Uterus (tissue), 4 donors: ENCODE data around the gene PEAK1. TPM values are rescaled to one million over a fixed set of nuclear protein-coding genes. Genes with fewer than 3 reads are reported as not detected.

Experiments used
- DNase-seq, 2 donors: peaks; one replicate each; pipeline ENCODE4 v3.0.0-alpha.2; 2019 to 2020
- H3K27ac ChIP-seq, 2 donors: fragments of 200-600 bp; sonication (generic); 1 replicate in 1 of 2; 2 replicates in 1 of 2; pipeline ENCODE4 v1.5.1; 2016 to 2018
- H3K27me3 ChIP-seq, 2 donors: fragments of 200-600 bp; sonication (generic); one replicate each; pipeline ENCODE4 v1.5.1; 2018 to 2019; ENCODE audit warnings: control low read depth in 1 of 2
- H3K36me3 ChIP-seq, 2 donors: fragments of 200-600 bp; sonication (generic); one replicate each; pipeline ENCODE4 v1.5.1; 2019; ENCODE audit warnings: control low read depth in 1 of 2
- H3K4me1 ChIP-seq, 2 donors: fragments of 200-600 bp; sonication (generic); one replicate each; pipeline ENCODE4 v1.5.1; 2018 to 2019; ENCODE audit warnings: control low read depth in 1 of 2
- H3K4me3 ChIP-seq, 2 donors: fragments of 200-600 bp; sonication (generic); 1 replicate in 1 of 2; 2 replicates in 1 of 2; pipeline ENCODE4 v1.5.1; 2018 to 2019; ENCODE audit warnings: mild to moderate bottlenecking in 1 of 2
- H3K9me3 ChIP-seq, 2 donors: fragments of 200-600 bp; sonication (generic); one replicate each; pipeline ENCODE4 v1.5.1; 2019; ENCODE audit warnings: control low read depth in 1 of 2
- CTCF ChIP-seq, 4 experiments: fragments of 200-600 bp in 2 of 4; fragments of 450-650 bp in 2 of 4; sonication (generic) in 2 of 4; IDR thresholded peaks; one replicate each; pipeline ENCODE4 v1.5.1; 2016 to 2019; ENCODE audit warnings: antibody characterized with exemption in 4 of 4, mild to moderate bottlenecking in 2 of 4, moderate library complexity in 1 of 4
- POLR2A ChIP-seq, 2 donors: fragments of 450-650 bp; IDR thresholded peaks; one replicate each; pipeline ENCODE4 v1.6.1; 2016; ENCODE audit warnings: antibody characterized with exemption in 2 of 2, mild to moderate bottlenecking in 1 of 2, moderate library complexity in 1 of 2
- intact Hi-C: fragments of 100-400 bp; cut with DNase I; formaldehyde crosslinking; loops from one replicate; pipeline ENCODE4 v1.15.1; 2023; ENCODE audit warnings: low total_unique reads
- total RNA-seq, 4 donors: library from RNA; depleted of rRNA in 3 of 4; stranded (reverse); fragments of >200 nt in 3 of 4; gene quantifications; one replicate each; pipeline versions ENCODE4 v1.1.0 to v1.2.4, GENCODE V29; 2014 to 2023
- donor health status: DM: yes; HTN: yes; CAD: no.

The PEAK1 gene
- total RNA-seq, 4 donors from 2014 or later: 14.4 to 87.3 (median 43.5) TPM

GRCh38 chr15:77107531-77108355 is 312.2 kb downstream of the PEAK1 start:
- intact Hi-C loops: no loop called here
- no peaks in the 10 kb centered on the region for H3K4me1 ChIP-seq
- TF ChIP-seq POLR2A (IDR thresholded peaks at IDR 0.05): no peak
- TF ChIP-seq CTCF (IDR thresholded peaks at IDR 0.05): peak; percentile 38 to 59 (median 52)
- no peaks in the 10 kb centered on the region for H3K27me3 ChIP-seq
- no peak overlapping the region for H3K4me3 ChIP-seq
- no peaks in the 10 kb centered on the region for H3K9me3 ChIP-seq
- H3K27ac ChIP-seq: peak overlapping the region; percentile 35 to 60
- peak; percentile 51 to 53 for DNase-seq
- no peaks in the 10 kb centered on the region for H3K36me3 ChIP-seq

- intact Hi-C loops: no loop called here
- Histone ChIP-seq H3K4me3 (no peak overlapping the region), H3K27ac (peak overlapping the region; percentile 35 to 60), H3K9me3 (no peaks in the 10 kb centered on the region), H3K27me3 (no peaks in the 10 kb centered on the region), H3K4me1 (no peaks in the 10 kb centered on the region), H3K36me3 (no peaks in the 10 kb centered on the region)
- peak; percentile 44 to 49 for DNase-seq
- TF ChIP-seq CTCF (IDR thresholded peaks at IDR 0.05): no peak
- no peak for TF ChIP-seq POLR2A (IDR thresholded peaks at IDR 0.05)
These were observed 312.8 kb downstream of the PEAK1 start for GRCh38 chr15:77107068-77107467.

- H3K4me3 ChIP-seq: no peak overlapping the region
- peak in 1 of 2 donors; percentile 27 for DNase-seq
- TF ChIP-seq POLR2A (IDR thresholded peaks at IDR 0.05): no peak
- no peak for TF ChIP-seq CTCF (IDR thresholded peaks at IDR 0.05)
- no peaks in the 10 kb centered on the region for H3K4me1 ChIP-seq
- no peaks in the 10 kb centered on the region for H3K9me3 ChIP-seq
- H3K27me3 ChIP-seq: no peaks in the 10 kb centered on the region
- H3K36me3 ChIP-seq: no peaks in the 10 kb centered on the region
- intact Hi-C loops: no loop called here
- H3K27ac ChIP-seq: no peak overlapping the region
These were observed 315.7 kb downstream of the PEAK1 start for GRCh38 chr15:77104155-77104554.

GRCh38 chr15:77099741-77100463 is 320.0 kb downstream of the PEAK1 start:
- Histone ChIP-seq H3K4me1 (no peaks in the 10 kb centered on the region), H3K36me3 (no peaks in the 10 kb centered on the region), H3K4me3 (no peak overlapping the region), H3K27ac (no peak overlapping the region), H3K27me3 (no peaks in the 10 kb centered on the region), H3K9me3 (no peaks in the 10 kb centered on the region)
- no peak for DNase-seq
- intact Hi-C loops: no loop called here
- TF ChIP-seq CTCF (IDR thresholded peaks at IDR 0.05): no peak
- TF ChIP-seq POLR2A (IDR thresholded peaks at IDR 0.05): no peak

DNA sequence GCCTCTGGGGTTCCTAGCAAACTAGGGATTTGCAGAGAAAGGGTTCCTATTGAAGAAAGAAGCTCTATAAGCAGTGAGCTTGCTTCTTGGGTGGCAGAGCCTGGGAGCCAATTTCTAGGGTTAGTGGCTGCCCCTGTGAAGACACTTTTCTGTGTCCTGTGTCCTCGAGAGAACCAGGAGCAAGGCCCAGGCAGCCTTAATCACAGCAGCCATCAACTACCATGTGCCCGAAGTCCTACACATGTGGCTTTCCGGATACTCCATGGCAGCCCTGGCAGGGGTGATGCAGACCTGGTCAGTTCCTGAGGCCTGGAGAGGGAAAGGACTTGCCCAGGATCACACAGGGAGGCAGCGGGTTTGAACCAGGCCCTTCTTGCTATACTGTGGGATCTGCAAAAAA is 321.3 kb downstream of the PEAK1 start:
- no peaks in the 10 kb centered on the region for H3K9me3 ChIP-seq
- H3K4me3 ChIP-seq: no peak overlapping the region
- no peaks in the 10 kb centered on the region for H3K4me1 ChIP-seq
- no peaks in the 10 kb centered on the region for H3K36me3 ChIP-seq
- no peak overlapping the region for H3K27ac ChIP-seq
- no peak for DNase-seq
- no peak for TF ChIP-seq POLR2A (IDR thresholded peaks at IDR 0.05)
- no peak for TF ChIP-seq CTCF (IDR thresholded peaks at IDR 0.05)
- no peaks in the 10 kb centered on the region for H3K27me3 ChIP-seq
- intact Hi-C loops: no loop called here
